ENCODE data around the gene GPR31.

The GPR31 gene

GRCh38 chr6:167134448-167135328 lies 23.1 kb downstream of the GPR31 start:
- no peak for TF ChIP-seq CTCF (IDR thresholded peaks at IDR 0.05; ENCODE audit: low read depth, low read length)
- no peak for DNase-seq (ENCODE audit: extremely low read depth, low read depth)

- no peak for TF ChIP-seq CTCF (IDR thresholded peaks at IDR 0.05; ENCODE audit: low read depth, low read length)
- no peak for DNase-seq (ENCODE audit: extremely low read depth, low read depth)
Observed at GRCh38 chr6:167130712-167131684, 26.8 kb downstream of the GPR31 start.

DNA sequence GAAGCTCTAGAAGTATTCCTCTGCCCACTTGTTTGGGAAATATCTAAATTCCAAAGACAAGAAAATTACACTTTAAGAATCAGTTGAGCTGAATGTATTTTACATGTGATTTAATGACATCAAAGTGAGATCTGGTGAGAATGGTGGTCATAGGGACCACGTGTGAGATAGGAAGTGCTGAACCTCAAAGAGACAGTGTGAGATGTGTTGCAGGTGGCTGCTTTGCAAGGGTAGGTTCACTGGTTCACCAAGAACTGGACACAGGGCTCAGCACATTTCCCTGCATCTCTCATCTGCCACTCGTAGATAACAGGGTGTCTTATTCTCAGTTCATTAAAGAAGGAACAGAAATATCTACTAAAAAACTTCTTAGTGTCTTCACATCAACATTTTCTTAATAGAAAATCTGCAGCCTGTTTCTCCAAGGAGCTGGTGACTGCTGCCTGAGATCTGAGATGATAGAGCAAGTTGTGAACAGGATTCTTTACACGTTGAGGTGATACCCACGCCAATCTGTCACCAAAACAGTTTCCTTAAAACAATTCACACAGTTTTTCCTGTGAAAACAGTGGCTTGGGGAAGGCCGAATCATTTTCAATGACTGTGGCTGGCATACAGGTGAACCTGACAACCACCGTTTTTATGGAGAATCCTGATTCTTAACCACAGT lies 27.6 kb downstream of the GPR31 start:
- no peak for DNase-seq (ENCODE audit: extremely low read depth, low read depth)
- TF ChIP-seq CTCF (IDR thresholded peaks at IDR 0.05; ENCODE audit: low read depth, low read length) = no peak

DNA sequence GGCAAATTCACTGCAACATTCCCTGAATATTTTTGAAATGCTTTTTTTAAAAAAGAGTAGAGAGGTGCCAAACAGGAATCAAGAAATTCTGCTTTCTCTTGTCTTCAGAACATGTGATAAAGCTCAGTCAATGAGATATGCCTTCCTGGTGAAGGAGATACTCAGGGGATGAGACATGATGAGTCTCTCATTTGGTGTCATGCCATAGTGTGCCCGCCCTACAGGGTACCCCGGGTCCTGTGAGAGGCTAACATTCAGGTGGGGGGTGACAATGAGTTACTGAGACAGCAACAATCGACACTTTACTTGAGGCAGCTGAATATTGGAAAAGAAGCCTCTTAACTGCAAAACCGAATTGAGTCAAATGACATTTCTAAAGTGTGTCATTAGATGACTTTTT lies 28.2 kb downstream of the GPR31 start:
- DNase-seq (ENCODE audit: extremely low read depth, low read depth) = no peak
- no peak for TF ChIP-seq CTCF (IDR thresholded peaks at IDR 0.05; ENCODE audit: low read depth, low read length)

GRCh38 chr6:167129159-167129558 lies 28.6 kb downstream of the GPR31 start:
- DNase-seq (ENCODE audit: extremely low read depth, low read depth) = no peak
- TF ChIP-seq CTCF (IDR thresholded peaks at IDR 0.05; ENCODE audit: low read depth, low read length) = no peak

- no peak for TF ChIP-seq CTCF (IDR thresholded peaks at IDR 0.05; ENCODE audit: low read depth, low read length)
- no peak for DNase-seq (ENCODE audit: extremely low read depth, low read depth)
Observed at GRCh38 chr6:167127785-167128531, 29.8 kb downstream of the GPR31 start.
